GM15510 (cell line): Measurements from ENCODE around the gene FCHSD2.

Source experiments
- POLR2A ChIP-seq: IDR thresholded peaks from 3 replicates; pipeline ENCODE4 v1.6.1; 2011; ENCODE audit warnings: borderline replicate concordance; ENCODE audit not compliant: insufficient read length; ENCODE audit errors: extremely low read depth

Gene FCHSD2

DNA sequence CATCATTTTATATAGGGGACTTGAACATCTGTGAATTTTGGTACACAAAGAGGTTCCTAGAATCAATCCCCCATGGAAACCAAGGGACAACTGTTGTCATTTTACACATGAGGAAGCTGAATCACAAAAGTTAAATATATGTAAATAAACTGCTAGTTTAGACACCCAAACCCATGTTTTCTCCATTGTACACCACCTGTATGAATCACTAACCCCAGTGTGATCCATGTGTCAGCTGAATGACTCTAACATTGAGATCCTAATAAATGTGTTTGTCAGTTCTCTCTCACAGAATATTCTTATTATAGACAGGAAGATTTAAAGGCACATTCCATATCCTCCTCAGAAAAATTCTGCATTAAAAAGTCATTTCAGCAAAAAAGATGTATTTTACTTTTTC is 244.6 kb downstream of the FCHSD2 start:
- no peak for TF ChIP-seq POLR2A

DNA sequence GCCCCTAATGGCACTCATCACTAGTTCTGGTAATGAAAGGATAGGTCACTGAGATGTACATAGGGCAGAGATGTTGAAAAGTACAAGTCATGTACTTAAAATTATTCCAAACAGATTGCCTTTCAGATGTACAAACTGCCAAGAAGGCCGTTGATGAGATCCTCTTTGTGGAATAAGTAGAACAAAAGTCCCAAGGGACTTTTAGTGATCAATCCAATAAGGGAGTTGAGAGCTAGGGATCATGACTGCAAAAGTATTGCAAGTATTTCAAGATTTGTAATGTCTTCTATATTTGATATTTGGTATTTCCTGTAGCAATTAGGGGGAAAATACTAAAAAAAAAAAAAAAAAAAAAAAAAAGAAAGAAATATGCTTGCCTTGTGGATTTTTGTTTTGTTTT is 245.7 kb downstream of the FCHSD2 start:
- no peak for TF ChIP-seq POLR2A

DNA sequence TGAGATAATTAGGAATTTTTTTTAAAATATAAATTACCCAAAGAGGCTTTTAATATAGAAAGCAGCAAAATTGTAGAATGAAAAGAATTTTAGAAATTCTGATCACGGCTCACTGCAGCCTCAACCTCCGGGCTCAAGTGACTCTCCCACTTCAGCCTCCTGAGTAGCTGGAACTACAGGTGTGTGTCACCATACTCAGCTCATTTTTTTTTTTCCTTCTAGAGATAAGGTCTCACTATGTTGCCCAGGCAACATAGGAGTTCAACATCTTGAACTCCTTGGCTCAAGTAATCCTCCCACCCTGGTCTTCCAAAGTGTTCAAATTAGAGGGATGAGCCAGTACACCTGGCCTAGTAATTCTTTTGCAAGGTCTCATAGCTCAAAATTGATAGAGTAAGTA is 251.2 kb downstream of the FCHSD2 start:
- TF ChIP-seq POLR2A, result no peak

DNA sequence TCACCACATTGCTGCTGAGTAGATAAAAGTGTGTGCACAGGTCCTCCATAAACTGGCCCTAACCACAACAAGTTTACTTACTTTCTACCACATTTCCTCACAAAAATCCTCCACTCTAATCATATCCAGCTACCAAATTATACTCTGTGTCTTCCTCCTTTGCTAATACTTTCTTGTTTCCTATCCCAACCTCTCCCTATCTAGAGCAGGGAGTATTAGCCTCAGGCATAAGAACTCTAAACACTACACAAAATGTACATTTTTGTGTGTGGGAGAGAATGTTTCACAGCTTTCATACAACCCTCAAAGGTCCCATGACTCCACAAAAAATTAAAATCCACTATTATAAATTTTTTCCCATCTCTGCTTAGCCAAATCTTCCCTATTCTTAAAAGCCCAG is 255.5 kb downstream of the FCHSD2 start:
- no peak for TF ChIP-seq POLR2A

GRCh38 chr11:72885749-72886609 is 256.1 kb downstream of the FCHSD2 start:
- TF ChIP-seq POLR2A, result no peak

DNA sequence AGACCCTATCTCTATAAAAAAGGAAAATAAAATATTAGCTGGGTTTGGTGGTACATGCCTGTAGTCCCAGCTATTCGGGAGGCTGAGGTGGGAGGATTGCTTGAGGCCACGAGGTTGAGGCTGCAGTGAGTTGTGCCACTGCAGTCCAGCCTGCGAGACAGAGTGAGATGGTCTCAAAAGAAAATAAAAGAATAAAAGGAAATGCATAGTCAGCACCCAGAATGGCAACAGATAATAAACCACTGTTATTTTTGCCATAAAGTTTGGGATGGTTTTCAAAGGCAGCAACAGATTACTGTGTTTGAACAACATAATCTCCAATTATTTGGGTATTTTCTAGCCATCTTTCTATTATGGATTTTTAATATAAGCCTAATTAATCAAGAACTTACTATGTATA is 266.0 kb downstream of the FCHSD2 start:
- TF ChIP-seq POLR2A, result no peak

DNA sequence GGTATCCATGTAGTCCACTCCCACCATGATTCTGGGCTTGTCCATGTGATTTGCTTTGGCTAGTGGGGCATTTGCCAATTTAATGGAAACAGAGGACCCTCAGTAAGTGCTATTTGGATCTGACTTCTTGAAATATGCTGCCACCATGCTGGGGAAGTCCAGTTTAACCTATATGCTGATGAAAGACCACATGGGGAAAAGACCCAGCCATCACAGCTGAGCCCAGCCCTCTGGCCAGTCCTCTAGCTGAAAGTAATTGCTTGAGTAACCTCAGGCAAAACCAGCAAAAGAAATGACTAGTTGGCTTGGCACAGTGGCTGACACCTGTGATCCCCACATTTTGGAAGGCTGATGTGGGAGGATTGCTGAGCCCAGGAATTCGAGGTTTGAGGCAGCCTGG is 266.4 kb downstream of the FCHSD2 start:
- TF ChIP-seq POLR2A, result no peak

DNA sequence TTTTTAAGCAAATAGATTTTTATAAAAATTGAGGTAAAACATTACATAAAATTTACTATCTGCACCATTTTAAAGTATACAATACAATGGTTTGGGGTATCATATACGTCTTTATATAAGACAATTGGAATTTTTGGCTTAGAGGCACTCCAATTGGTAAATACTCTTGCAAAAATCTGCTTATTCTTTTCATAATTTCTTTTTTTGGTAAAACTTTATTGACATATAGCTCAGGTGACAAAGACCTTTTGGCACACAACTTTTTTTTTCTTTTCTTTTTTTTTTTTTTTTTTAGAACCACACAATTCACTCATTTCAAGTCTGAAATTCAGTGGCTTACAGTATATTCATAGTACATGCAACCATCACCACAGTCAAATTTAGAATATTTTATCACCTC is 270.1 kb downstream of the FCHSD2 start:
- no peak for TF ChIP-seq POLR2A

GRCh38 chr11:72871119-72871518 is 271.0 kb downstream of the FCHSD2 start:
- no peak for TF ChIP-seq POLR2A

GRCh38 chr11:72869831-72870230 is 272.3 kb downstream of the FCHSD2 start:
- TF ChIP-seq POLR2A, result no peak

GRCh38 chr11:72867970-72868369 is 274.1 kb downstream of the FCHSD2 start:
- no peak for TF ChIP-seq POLR2A

- TF ChIP-seq POLR2A, result no peak
Measured at GRCh38 chr11:72864702-72865655, 277.1 kb downstream of the FCHSD2 start.

DNA sequence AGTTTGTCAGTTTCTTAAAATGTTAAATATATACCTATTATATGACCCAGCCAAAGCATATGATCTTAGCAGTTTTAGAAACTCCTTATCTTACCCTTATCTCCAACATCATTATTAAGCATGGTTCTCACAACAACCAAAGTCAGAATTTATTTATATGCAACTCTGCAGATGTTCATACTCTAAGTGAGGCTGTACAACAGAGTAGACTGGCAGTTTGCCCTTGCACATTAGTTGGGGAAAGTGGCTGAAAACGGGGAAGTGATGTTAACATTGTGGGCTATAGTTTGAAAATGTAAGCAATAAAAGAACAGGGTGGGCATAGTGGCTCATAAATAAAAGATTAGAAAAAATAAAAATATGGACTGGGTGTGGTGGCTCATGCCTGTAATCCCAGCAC is 278.2 kb downstream of the FCHSD2 start:
- no peak for TF ChIP-seq POLR2A

- no peak for TF ChIP-seq POLR2A
Measured at GRCh38 chr11:72863091-72863490, 279.0 kb downstream of the FCHSD2 start.

DNA sequence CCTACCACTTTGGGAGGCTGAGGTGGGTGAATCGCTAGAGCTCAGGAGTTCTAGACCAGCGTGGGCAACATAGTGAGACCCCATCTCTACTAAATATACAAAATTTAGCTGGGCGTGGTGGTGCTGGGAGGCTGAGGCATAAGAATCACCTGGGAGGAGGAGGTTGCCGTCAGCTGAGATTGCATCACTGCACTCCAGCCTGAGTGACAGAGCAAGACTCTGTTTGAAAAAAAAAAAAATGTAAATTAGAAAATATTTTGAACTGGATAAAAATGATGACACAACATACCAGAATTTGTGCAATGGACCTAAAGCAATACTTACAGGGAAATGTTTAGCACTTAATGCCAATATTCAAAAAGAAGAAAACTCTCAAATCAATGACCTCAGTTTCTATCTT is 281.5 kb downstream of the FCHSD2 start:
- TF ChIP-seq POLR2A, result no peak
